ENCODE measurements around the gene CUL2.

CUL2 gene

DNA sequence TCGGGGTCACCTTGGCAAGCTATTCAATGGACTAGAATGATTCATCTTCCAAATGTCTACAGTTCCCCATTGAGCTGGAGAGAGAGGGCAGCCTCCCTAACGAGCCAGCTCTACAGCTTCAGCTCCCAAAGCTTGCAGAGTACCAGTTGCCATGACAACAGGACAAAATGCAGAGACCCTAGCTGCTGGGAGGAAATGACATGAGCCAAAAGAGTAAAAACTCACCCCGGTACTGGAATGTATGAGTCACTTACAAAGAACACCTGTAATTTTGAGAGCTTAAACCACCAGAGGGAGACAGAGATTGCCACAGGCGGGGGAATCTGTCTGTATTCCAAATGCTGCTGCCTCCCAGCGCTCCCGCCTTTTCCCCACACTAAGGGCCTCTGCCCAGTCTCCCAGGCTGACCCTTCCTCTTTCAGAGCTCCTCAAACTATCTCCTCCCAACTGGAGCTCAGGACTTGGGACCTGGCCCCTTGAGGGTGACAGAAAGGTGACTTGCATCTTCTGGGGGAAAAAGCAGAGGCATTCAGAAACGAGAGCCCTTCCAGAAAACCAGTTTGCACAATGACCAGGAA is 95.5 kb downstream of the CUL2 start (continued):
- TF ChIP-seq BCL11B (tag by site-specific recombination; IDR thresholded peaks at IDR 0.05; ENCODE audit: low read depth) (no peak), ZNF16 (tag by site-specific recombination; IDR thresholded peaks at IDR 0.05; ENCODE audit: low read depth) (no peak), ZNF174 (tag by site-specific recombination; IDR thresholded peaks at IDR 0.05) (no peak), GFI1B (tag by site-specific recombination; IDR thresholded peaks at IDR 0.05) (no peak), ZNF600 (tag by site-specific recombination; IDR thresholded peaks at IDR 0.05) (no peak), GLI4 (tag by site-specific recombination; IDR thresholded peaks at IDR 0.05) (no peak), ZNF707 (tag by site-specific recombination; IDR thresholded peaks at IDR 0.05) (no peak), ZNF157 (tag by site-specific recombination; IDR thresholded peaks at IDR 0.05) (no peak), ZEB2 (tag by site-specific recombination; IDR thresholded peaks at IDR 0.05) (peak; percentile 88), ZNF416 (tag by site-specific recombination; IDR thresholded peaks at IDR 0.05) (no peak), ZNF24 (tag by site-specific recombination; IDR thresholded peaks at IDR 0.05) (no peak), ZNF221 (tag by site-specific recombination; IDR thresholded peaks at IDR 0.05; ENCODE audit: borderline replicate concordance) (no peak), ZBTB48 (tag by site-specific recombination; IDR thresholded peaks at IDR 0.05) (no peak), ZBTB8A (tag by site-specific recombination; IDR thresholded peaks at IDR 0.05) (no peak), ZBTB21 (tag by site-specific recombination; IDR thresholded peaks at IDR 0.05) (no peak), KLF1 (tag by site-specific recombination; IDR thresholded peaks at IDR 0.05) (no peak), GLIS1 (tag by site-specific recombination; IDR thresholded peaks at IDR 0.05) (no peak), ZNF335 (tag by site-specific recombination; conservative IDR thresholded peaks at IDR 0.05) (no peak), HOXD13 (CRISPR knock-in tag; IDR thresholded peaks at IDR 0.05; ENCODE audit: borderline replicate concordance) (no peak), ZNF768 (tag by site-specific recombination; IDR thresholded peaks at IDR 0.05) (no peak), ZNF433 (tag by site-specific recombination; IDR thresholded peaks at IDR 0.05; ENCODE audit: low read depth) (no peak), ZNF501 (tag by site-specific recombination; IDR thresholded peaks at IDR 0.05) (no peak), ZNF521 (tag by site-specific recombination; IDR thresholded peaks at IDR 0.05) (no peak), ZNF37A (tag by site-specific recombination; IDR thresholded peaks at IDR 0.05) (no peak)
- TF ChIP-seq, protein P1, sequence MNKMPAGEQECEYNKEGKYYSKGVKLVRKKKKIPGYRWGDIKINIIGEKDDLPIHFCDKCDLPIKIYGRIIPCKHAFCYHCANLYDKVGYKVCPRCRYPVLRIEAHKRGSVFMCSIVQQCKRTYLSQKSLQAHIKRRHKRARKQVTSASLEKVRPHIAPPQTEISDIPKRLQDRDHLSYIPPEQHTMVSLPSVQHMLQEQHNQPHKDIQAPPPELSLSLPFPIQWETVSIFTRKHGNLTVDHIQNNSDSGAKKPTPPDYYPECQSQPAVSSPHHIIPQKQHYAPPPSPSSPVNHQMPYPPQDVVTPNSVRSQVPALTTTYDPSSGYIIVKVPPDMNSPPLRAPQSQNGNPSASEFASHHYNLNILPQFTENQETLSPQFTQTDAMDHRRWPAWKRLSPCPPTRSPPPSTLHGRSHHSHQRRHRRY (tag by site-specific recombination; IDR thresholded peaks at IDR 0.05), result no peak
- TF ChIP-seq, protein P2, sequence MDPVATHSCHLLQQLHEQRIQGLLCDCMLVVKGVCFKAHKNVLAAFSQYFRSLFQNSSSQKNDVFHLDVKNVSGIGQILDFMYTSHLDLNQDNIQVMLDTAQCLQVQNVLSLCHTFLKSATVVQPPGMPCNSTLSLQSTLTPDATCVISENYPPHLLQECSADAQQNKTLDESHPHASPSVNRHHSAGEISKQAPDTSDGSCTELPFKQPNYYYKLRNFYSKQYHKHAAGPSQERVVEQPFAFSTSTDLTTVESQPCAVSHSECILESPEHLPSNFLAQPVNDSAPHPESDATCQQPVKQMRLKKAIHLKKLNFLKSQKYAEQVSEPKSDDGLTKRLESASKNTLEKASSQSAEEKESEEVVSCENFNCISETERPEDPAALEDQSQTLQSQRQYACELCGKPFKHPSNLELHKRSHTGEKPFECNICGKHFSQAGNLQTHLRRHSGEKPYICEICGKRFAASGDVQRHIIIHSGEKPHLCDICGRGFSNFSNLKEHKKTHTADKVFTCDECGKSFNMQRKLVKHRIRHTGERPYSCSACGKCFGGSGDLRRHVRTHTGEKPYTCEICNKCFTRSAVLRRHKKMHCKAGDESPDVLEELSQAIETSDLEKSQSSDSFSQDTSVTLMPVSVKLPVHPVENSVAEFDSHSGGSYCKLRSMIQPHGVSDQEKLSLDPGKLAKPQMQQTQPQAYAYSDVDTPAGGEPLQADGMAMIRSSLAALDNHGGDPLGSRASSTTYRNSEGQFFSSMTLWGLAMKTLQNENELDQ (tag by site-specific recombination; IDR thresholded peaks at IDR 0.05; ENCODE audit: low read depth), result no peak
- TF ChIP-seq, protein P3, sequence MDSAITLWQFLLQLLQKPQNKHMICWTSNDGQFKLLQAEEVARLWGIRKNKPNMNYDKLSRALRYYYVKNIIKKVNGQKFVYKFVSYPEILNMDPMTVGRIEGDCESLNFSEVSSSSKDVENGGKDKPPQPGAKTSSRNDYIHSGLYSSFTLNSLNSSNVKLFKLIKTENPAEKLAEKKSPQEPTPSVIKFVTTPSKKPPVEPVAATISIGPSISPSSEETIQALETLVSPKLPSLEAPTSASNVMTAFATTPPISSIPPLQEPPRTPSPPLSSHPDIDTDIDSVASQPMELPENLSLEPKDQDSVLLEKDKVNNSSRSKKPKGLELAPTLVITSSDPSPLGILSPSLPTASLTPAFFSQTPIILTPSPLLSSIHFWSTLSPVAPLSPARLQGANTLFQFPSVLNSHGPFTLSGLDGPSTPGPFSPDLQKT (IDR thresholded peaks at IDR 0.05; ENCODE audit: borderline replicate concordance, low read depth, low read length), result no peak
- TF ChIP-seq, protein P4, sequence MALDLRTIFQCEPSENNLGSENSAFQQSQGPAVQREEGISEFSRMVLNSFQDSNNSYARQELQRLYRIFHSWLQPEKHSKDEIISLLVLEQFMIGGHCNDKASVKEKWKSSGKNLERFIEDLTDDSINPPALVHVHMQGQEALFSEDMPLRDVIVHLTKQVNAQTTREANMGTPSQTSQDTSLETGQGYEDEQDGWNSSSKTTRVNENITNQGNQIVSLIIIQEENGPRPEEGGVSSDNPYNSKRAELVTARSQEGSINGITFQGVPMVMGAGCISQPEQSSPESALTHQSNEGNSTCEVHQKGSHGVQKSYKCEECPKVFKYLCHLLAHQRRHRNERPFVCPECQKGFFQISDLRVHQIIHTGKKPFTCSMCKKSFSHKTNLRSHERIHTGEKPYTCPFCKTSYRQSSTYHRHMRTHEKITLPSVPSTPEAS (tag by site-specific recombination; IDR thresholded peaks at IDR 0.05), result no peak
- TF ChIP-seq, protein P5, sequence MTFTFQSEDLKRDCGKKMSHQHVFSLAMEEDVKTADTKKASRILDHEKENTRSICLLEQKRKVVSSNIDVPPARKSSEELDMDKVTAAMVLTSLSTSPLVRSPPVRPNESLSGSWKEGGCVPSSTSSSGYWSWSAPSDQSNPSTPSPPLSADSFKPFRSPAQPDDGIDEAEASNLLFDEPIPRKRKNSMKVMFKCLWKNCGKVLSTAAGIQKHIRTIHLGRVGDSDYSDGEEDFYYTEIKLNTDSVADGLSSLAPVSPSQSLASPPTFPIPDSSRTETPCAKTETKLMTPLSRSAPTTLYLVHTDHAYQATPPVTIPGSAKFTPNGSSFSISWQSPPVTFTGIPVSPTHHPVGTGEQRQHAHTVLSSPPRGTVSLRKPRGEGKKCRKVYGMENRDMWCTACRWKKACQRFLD (tag by site-specific recombination; IDR thresholded peaks at IDR 0.05), result no peak
- TF ChIP-seq, protein P6, sequence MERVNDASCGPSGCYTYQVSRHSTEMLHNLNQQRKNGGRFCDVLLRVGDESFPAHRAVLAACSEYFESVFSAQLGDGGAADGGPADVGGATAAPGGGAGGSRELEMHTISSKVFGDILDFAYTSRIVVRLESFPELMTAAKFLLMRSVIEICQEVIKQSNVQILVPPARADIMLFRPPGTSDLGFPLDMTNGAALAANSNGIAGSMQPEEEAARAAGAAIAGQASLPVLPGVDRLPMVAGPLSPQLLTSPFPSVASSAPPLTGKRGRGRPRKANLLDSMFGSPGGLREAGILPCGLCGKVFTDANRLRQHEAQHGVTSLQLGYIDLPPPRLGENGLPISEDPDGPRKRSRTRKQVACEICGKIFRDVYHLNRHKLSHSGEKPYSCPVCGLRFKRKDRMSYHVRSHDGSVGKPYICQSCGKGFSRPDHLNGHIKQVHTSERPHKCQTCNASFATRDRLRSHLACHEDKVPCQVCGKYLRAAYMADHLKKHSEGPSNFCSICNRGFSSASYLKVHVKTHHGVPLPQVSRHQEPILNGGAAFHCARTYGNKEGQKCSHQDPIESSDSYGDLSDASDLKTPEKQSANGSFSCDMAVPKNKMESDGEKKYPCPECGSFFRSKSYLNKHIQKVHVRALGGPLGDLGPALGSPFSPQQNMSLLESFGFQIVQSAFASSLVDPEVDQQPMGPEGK (tag by site-specific recombination; IDR thresholded peaks at IDR 0.05), result peak; percentile 19; the same call in 1 of the 2 replicates

All from HEK293 (cell line).